ENCODE data around the gene FMNL2. TPM values are rescaled to one million over a fixed set of nuclear protein-coding genes. Genes with fewer than 3 reads are reported as not detected.

FMNL2 gene
- total and polyA plus RNA-seq, 12 donors, result 3.3 to 16.0 (median 4.5) TPM

DNA sequence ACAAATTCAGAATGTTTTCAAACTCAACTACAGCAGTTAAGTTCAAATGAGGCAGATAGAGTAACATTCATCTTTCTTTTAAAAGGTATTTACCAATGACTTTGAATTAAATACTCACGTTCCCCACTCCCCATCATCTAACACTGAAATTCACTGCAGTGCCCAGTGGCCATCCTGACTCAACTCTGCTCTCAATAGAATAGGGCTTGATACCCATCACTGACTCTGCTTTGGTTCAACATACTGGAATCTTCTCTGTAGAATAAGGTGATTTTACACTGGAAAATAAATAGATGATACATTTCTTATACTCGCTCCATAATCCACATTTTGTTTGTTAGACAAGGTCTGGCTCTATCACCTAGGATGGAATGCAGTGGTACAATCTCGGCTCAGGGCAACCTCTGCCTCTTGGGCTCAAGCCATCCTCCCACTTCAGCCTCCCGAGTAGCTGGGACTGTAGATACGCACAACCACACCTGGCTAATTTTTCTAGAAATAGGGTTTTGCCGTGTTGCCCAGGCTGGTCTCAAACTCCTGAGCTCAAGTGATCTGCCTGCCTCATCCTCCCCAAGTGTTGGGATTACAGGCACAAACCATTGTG, 315.9 kb downstream of the FMNL2 start:
- Histone ChIP-seq H3K9me3 (no peaks in the 10 kb centered on the region), H3K36me3 (peaks cover 0 to 82% (median 12%) of the 10 kb centered on the region in 9 donors), H3K27ac (no peak overlapping the region), H3K27me3 (no peaks in the 10 kb centered on the region), H3K4me3 (no peak overlapping the region), H3K4me1 (peaks cover 0 to 25% (median 15%) of the 10 kb centered on the region in 9 donors)
- WGBS, 2 donors, result 92 to 96% methylated on average over 6 of the region's 6 CpGs
- intact Hi-C loops (cut with DNase I), result no loop called here
- TF ChIP-seq CTCF (IDR thresholded peaks at IDR 0.05), result no peak
- ATAC-seq (no peak), DNase-seq (no peak)

DNA sequence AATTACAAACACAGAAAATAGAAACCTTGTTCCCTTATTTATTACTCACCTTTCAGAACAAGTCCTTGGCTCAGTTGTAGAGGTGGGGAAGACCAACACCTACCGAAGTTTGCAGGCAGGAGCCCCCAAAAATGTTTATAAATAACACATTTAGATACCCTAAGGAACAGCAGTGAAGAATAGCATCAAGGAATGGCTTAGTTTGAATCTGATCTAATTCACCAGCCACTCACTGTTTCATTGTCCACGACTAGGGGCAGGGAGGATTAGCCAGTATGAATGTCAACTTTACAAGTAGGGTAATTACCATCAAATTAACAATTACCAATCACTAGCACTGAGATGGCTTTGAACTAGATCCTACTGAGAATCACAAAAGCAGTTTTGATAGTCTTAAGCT, 316.9 kb downstream of the FMNL2 start:
- H3K4me1 ChIP-seq, result peaks cover 0 to 22% (median 15%) of the 10 kb centered on the region in 9 donors
- intact Hi-C loops (cut with DNase I), result no loop called here
- peaks cover 0 to 88% (median 20%) of the 10 kb centered on the region in 9 donors for H3K36me3 ChIP-seq
- no peaks in the 10 kb centered on the region for H3K27me3 ChIP-seq
- no peaks in the 10 kb centered on the region for H3K9me3 ChIP-seq
- H3K27ac ChIP-seq, result no peak overlapping the region
- DNase-seq (no peak), ATAC-seq (no peak)
- TF ChIP-seq CTCF (IDR thresholded peaks at IDR 0.05), result no peak
- WGBS, 2 donors, result 68 to 76% methylated on average over 2 of the region's 2 CpGs
- no peak overlapping the region for H3K4me3 ChIP-seq

DNA sequence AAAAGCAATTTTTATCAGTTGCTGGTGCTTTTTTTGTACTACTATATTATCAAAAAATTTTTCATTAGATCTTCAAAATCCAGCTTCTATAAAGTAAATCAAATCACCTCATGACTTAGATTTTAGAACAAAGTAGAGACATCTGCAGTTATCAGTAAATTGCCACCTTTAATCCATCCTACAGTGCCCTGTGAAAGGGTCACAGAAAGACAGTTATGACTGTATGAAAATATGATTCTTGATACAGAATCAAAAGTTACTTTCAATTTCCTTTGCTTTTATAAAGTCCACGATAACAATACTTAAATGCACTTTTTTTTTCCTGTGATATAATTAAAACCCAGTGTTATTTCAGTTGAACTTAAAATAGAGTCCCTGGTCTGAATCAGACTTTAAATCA, 320.9 kb downstream of the FMNL2 start:
- H3K27ac ChIP-seq, result no peak overlapping the region
- H3K36me3 ChIP-seq, result peaks cover 0 to 100% (median 52%) of the 10 kb centered on the region in 9 donors
- no peaks in the 10 kb centered on the region for H3K4me1 ChIP-seq
- ATAC-seq, result no peak
- intact Hi-C loops (cut with DNase I), result no loop called here
- WGBS, 2 donors, result 74 to 78% methylated on average over 1 of the region's 1 CpG
- no peaks in the 10 kb centered on the region for H3K9me3 ChIP-seq
- no peak overlapping the region for H3K4me3 ChIP-seq
- TF ChIP-seq CTCF (IDR thresholded peaks at IDR 0.05), result no peak
- H3K27me3 ChIP-seq, result no peaks in the 10 kb centered on the region
- no peak for DNase-seq

GRCh38 chr2:152657043-152657442, 322.1 kb downstream of the FMNL2 start:
- Histone ChIP-seq H3K27ac (no peak overlapping the region), H3K27me3 (no peaks in the 10 kb centered on the region), H3K9me3 (no peaks in the 10 kb centered on the region), H3K4me3 (no peak overlapping the region), H3K36me3 (peaks cover 0 to 100% (median 58%) of the 10 kb centered on the region in 9 donors), H3K4me1 (no peaks in the 10 kb centered on the region)
- 89% methylated on average over 4 of the region's 4 CpGs for WGBS, 2 donors
- no peak for ATAC-seq
- no peak for DNase-seq
- intact Hi-C loops (cut with DNase I), result no loop called here
- TF ChIP-seq CTCF (IDR thresholded peaks at IDR 0.05), result no peak
